Keratinocyte (primary cell): Measurements from ENCODE around the gene GRM5. TPM values are rescaled to one million over a fixed set of nuclear protein-coding genes. Genes with fewer than 3 reads are reported as not detected.
"Not testable (repeated sequence)": the region's sequence is repeated elsewhere in the genome, so short reads cannot be mapped to it uniquely, and the experiment has no call there.

Experiments used
- DNase-seq: peaks from one replicate; pipeline ENCODE4 v3.0.0-alpha.2; 2011; ENCODE audit warnings: low read depth, missing footprints, low spot score
- FAIRE-seq: peaks from 2 replicates; lab custom pipeline; 2011; peaks lifted over from hg19 to GRCh38; lab: Jason Lieb, UNC
- H2AFZ ChIP-seq: 2 replicates; pipeline ENCODE4 v1.6.0; 2012; ENCODE audit warnings: low read length, control low read depth, inconsistent platforms; ENCODE audit not compliant: control insufficient read depth
- H3K27ac ChIP-seq: 2 replicates; pipeline ENCODE4 v1.5.1; 2011; ENCODE audit warnings: low read length; ENCODE audit not compliant: control insufficient read depth, insufficient read depth
- H3K27me3 ChIP-seq: 3 replicates; pipeline ENCODE4 v1.6.0; 2011; ENCODE audit warnings: low read length; ENCODE audit not compliant: control insufficient read depth, insufficient read depth; ENCODE audit errors: extremely low read depth
- H3K36me3 ChIP-seq, 2 experiments: 2 replicates in 1 of 2; 3 replicates in 1 of 2; pipeline ENCODE4 v1.5.1; 2011; ENCODE audit warnings: low read length in 2 of 2, mild to moderate bottlenecking in 1 of 2; ENCODE audit not compliant: control insufficient read depth in 2 of 2, insufficient read depth in 2 of 2; ENCODE audit errors: extremely low read depth in 1 of 2
- H3K4me1 ChIP-seq: 3 replicates; pipeline ENCODE4 v1.5.1; 2011; ENCODE audit warnings: low read length; ENCODE audit not compliant: control insufficient read depth, insufficient read depth; ENCODE audit errors: extremely low read depth
- H3K4me2 ChIP-seq: 3 replicates; pipeline ENCODE4 v1.6.0; 2011; ENCODE audit warnings: low read depth, low read length; ENCODE audit not compliant: control insufficient read depth, insufficient read depth; ENCODE audit errors: extremely low read depth
- H3K4me3 ChIP-seq, 3 experiments: fragments of 200-600 bp in 1 of 3; sonication (generic) in 1 of 3; 2 replicates in 2 of 3; 3 replicates in 1 of 3; pipeline ENCODE4 v1.5.1; 2011 to 2016; ENCODE audit warnings: low read length in 3 of 3, mild to moderate bottlenecking in 3 of 3, control low read depth in 2 of 3, inconsistent platforms in 1 of 3, low read depth in 1 of 3, mixed read lengths in 1 of 3, mixed run types in 1 of 3, moderate library complexity in 1 of 3; ENCODE audit not compliant: control insufficient read depth in 2 of 3, insufficient read depth in 2 of 3; ENCODE audit errors: extremely low read depth in 1 of 3
- H3K79me2 ChIP-seq: 2 replicates; pipeline ENCODE4 v1.6.0; 2012; ENCODE audit warnings: low read length; ENCODE audit not compliant: control insufficient read depth, insufficient read depth
- H3K9ac ChIP-seq: 3 replicates; pipeline ENCODE4 v1.6.0; 2011; ENCODE audit warnings: low read length; ENCODE audit not compliant: control insufficient read depth, insufficient read depth; ENCODE audit errors: extremely low read depth
- H3K9me1 ChIP-seq: 3 replicates; pipeline ENCODE4 v1.6.0; 2011; ENCODE audit warnings: low read length; ENCODE audit not compliant: control insufficient read depth, insufficient read depth; ENCODE audit errors: extremely low read depth
- H3K9me3 ChIP-seq: 2 replicates; pipeline ENCODE4 v1.5.1; 2012; ENCODE audit warnings: low read depth, low read length; ENCODE audit not compliant: control insufficient read depth
- H4K20me1 ChIP-seq: 3 replicates; pipeline ENCODE4 v1.6.0; 2011; ENCODE audit warnings: low read length; ENCODE audit not compliant: control insufficient read depth, insufficient read depth; ENCODE audit errors: extremely low read depth
- CTCF ChIP-seq, 3 experiments: IDR thresholded peaks in 1 of 3; conservative IDR thresholded peaks in 1 of 3; optimal IDR thresholded peaks in 1 of 3; 2 replicates in 2 of 3; 3 replicates in 1 of 3; pipeline versions ENCODE3 to v1.5.1; 2011; ENCODE audit warnings: low read length in 3 of 3, mild to moderate bottlenecking in 3 of 3, moderate library complexity in 2 of 3, control low read depth in 1 of 3, inconsistent platforms in 1 of 3; ENCODE audit not compliant: insufficient read depth in 2 of 3; ENCODE audit errors: extremely low read depth in 1 of 3
- EZH2 ChIP-seq: IDR thresholded peaks from one replicate; pipeline ENCODE4 v1.6.1; 2012; ENCODE audit warnings: inconsistent platforms, mild to moderate bottlenecking, low read length, moderate library complexity
- dilution Hi-C: fragments of 300-500 bp; cut with MboI; formaldehyde crosslinking; loops from one replicate; pipeline ENCODE4 v1.7.0; 2020; ENCODE audit warnings: low sequenced_read_pairs; ENCODE audit not compliant: extremely low pct_ligation_motif_present
- polyA plus RNA-seq, 5 experiments: library from polyadenylated mRNA; depleted of rRNA in 3 of 5; stranded (reverse) in 3 of 5; stranded (forward) in 1 of 5; unstranded in 1 of 5; fragments of >200 nt; gene quantifications; 1 replicate in 1 of 5; 2 replicates in 3 of 5; 3 replicates in 1 of 5; pipeline versions ENCODE4 v1.2.1 to v1.2.3, GENCODE V29; 2011 to 2012; ENCODE audit warnings: missing spikeins in 2 of 5, low read depth in 1 of 5, low replicate concordance in 1 of 5

GRM5 gene
- polyA plus RNA-seq, 1 donor (not counting 4 experiments of a cell fraction or from before 2014, with no cell fraction given): not detected

- no peak for DNase-seq
- no peak overlapping the region for H3K9ac ChIP-seq
- H3K27me3 ChIP-seq: no peaks in the 10 kb centered on the region
- H4K20me1 ChIP-seq: no peaks in the 10 kb centered on the region
- no peaks in the 10 kb centered on the region for H3K36me3 ChIP-seq
- no peaks in the 10 kb centered on the region for H3K9me1 ChIP-seq
- H3K4me3 ChIP-seq: no peak overlapping the region
- no peak overlapping the region for H2AFZ ChIP-seq
- H3K4me1 ChIP-seq: no peaks in the 10 kb centered on the region
- no peak overlapping the region for H3K4me2 ChIP-seq
- no peaks in the 10 kb centered on the region for H3K9me3 ChIP-seq
- H3K27ac ChIP-seq: no peak overlapping the region
- no peaks in the 10 kb centered on the region for H3K79me2 ChIP-seq
- FAIRE-seq: no peak
- TF ChIP-seq EZH2 (no peak), CTCF (optimal IDR thresholded peaks at IDR 0.05 in 1 of 3, IDR thresholded peaks at IDR 0.05 in 1 of 3, conservative IDR thresholded peaks at IDR 0.05 in 1 of 3; ENCODE audit: extremely low read depth in 1 of 3, insufficient read depth in 2 of 3, low read length in 3 of 3) (no peak)
- dilution Hi-C loops: no loop called here
Observed at GRCh38 chr11:89052220-89052619, 13.6 kb downstream of the GRM5 start.

- H3K4me3 ChIP-seq, H3K9me3 ChIP-seq, H3K27ac ChIP-seq, H3K36me3 ChIP-seq, FAIRE-seq, H4K20me1 ChIP-seq, H3K27me3 ChIP-seq, H3K79me2 ChIP-seq, DNase-seq, H3K4me1 ChIP-seq, H3K4me2 ChIP-seq, H3K9me1 ChIP-seq, H3K9ac ChIP-seq, dilution Hi-C loops, H2AFZ ChIP-seq: not testable (repeated sequence)
Observed at GRCh38 chr11:89047159-89047558, 18.6 kb downstream of the GRM5 start.

- H2AFZ ChIP-seq, FAIRE-seq, H3K4me2 ChIP-seq, H3K4me1 ChIP-seq, H3K9me1 ChIP-seq, DNase-seq, dilution Hi-C loops, H4K20me1 ChIP-seq, H3K36me3 ChIP-seq, H3K27ac ChIP-seq, H3K4me3 ChIP-seq, H3K79me2 ChIP-seq, H3K9ac ChIP-seq, H3K9me3 ChIP-seq, H3K27me3 ChIP-seq: not testable (repeated sequence)
Observed at GRCh38 chr11:89043861-89044588, 21.8 kb downstream of the GRM5 start.

- DNase-seq, H3K9me1 ChIP-seq, H3K27ac ChIP-seq, H3K79me2 ChIP-seq, dilution Hi-C loops, H3K4me1 ChIP-seq, H2AFZ ChIP-seq, FAIRE-seq, H3K9me3 ChIP-seq, H3K4me2 ChIP-seq, H3K4me3 ChIP-seq, H3K27me3 ChIP-seq, H3K36me3 ChIP-seq, H3K9ac ChIP-seq, H4K20me1 ChIP-seq: not testable (repeated sequence)
Observed at GRCh38 chr11:89029671-89030070, 36.1 kb downstream of the GRM5 start.
